ENCODE results near the gene HSD11B1. TPM values are rescaled to one million over a fixed set of nuclear protein-coding genes. Genes with fewer than 3 reads are reported as not detected.
A peak's percentile ranks its signal among the peaks of the same experiment; 100 is the strongest.

The HSD11B1 gene
- total RNA-seq, 2 experiments from 2014 or later = not detected

GRCh38 chr1:209747580-209748262 is 43.1 kb downstream of the HSD11B1 start:
- H3K4me3 Mint-ChIP-seq = peak overlapping the region; percentile 66
- H3K36me3 Mint-ChIP-seq (ENCODE audit: low read depth) = no peaks in the 10 kb centered on the region
- no peaks in the 10 kb centered on the region for H3K27me3 Mint-ChIP-seq (ENCODE audit: low read depth)
- H3K4me1 Mint-ChIP-seq (ENCODE audit: low read depth) = peaks cover 60% of the 10 kb centered on the region
- H3K27ac Mint-ChIP-seq = peak overlapping the region; percentile 89
- DNase-seq (peak; percentile 89), ATAC-seq (peak; percentile 84)
- ChIA-PET CTCF (interaction anchor here (0.6 to 13.6 kb wide), 45 partner anchors 11 to 1872 kb away, joined by 3 to 336 read pairs (median 6); partner anchors contain the start of genes CAMK1G, LAMB3, TRAF3IP3 and UTP25), POLR2A (interaction anchor here (0.6 to 2.8 kb wide), 2 partner anchors 21 to 95 kb away, joined by 4 to 28 read pairs; no protein-coding TSS in a partner anchor)
- no peaks in the 10 kb centered on the region for H3K9me3 Mint-ChIP-seq (ENCODE audit: insufficient read depth)

GRCh38 chr1:209748620-209749019 is 44.0 kb downstream of the HSD11B1 start:
- Mint-ChIP-seq H3K9me3 (ENCODE audit: insufficient read depth) (no peaks in the 10 kb centered on the region), H3K27me3 (ENCODE audit: low read depth) (no peaks in the 10 kb centered on the region), H3K27ac (peak overlapping the region; percentile 89), H3K4me1 (ENCODE audit: low read depth) (peaks cover 63% of the 10 kb centered on the region), H3K36me3 (ENCODE audit: low read depth) (no peaks in the 10 kb centered on the region), H3K4me3 (no peak overlapping the region)
- CTCF ChIA-PET = interaction anchor here (0.6 to 13.6 kb wide), 48 partner anchors 12 to 1873 kb away, joined by 3 to 336 read pairs (median 6); partner anchors contain the start of genes CAMK1G, LAMB3, TRAF3IP3 and UTP25
- POLR2A ChIA-PET = interaction anchor here (0.6 to 2.8 kb wide), 3 partner anchors 20 to 334 kb away, joined by 3 to 28 read pairs (median 5); partner anchors contain the start of gene C1orf74
- ATAC-seq = no peak
- peak; percentile 43 for DNase-seq

GRCh38 chr1:209749205-209749604 is 44.6 kb downstream of the HSD11B1 start:
- POLR2A ChIA-PET = interaction anchor here (0.6 to 2.8 kb wide), 3 partner anchors 20 to 335 kb away, joined by 3 to 28 read pairs (median 5); partner anchors contain the start of gene C1orf74
- CTCF ChIA-PET = interaction anchor here (0.7 to 13.6 kb wide), 32 partner anchors 13 to 183 kb away, joined by 3 to 336 read pairs (median 9); partner anchors contain the start of gene TRAF3IP3
- ATAC-seq (no peak), DNase-seq (no peak)
- Mint-ChIP-seq H3K36me3 (ENCODE audit: low read depth) (no peaks in the 10 kb centered on the region), H3K4me3 (no peak overlapping the region), H3K27me3 (ENCODE audit: low read depth) (no peaks in the 10 kb centered on the region), H3K9me3 (ENCODE audit: insufficient read depth) (no peaks in the 10 kb centered on the region), H3K4me1 (ENCODE audit: low read depth) (peaks cover 69% of the 10 kb centered on the region), H3K27ac (peak overlapping the region; percentile 88)

- DNase-seq (no peak), ATAC-seq (no peak)
- Mint-ChIP-seq H3K4me1 (ENCODE audit: low read depth) (peaks cover 73% of the 10 kb centered on the region), H3K27ac (peak overlapping the region; percentile 88), H3K4me3 (no peak overlapping the region), H3K9me3 (ENCODE audit: insufficient read depth) (no peaks in the 10 kb centered on the region), H3K36me3 (ENCODE audit: low read depth) (no peaks in the 10 kb centered on the region), H3K27me3 (ENCODE audit: low read depth) (no peaks in the 10 kb centered on the region)
- CTCF ChIA-PET = interaction anchor here (1.4 to 13.6 kb wide), 16 partner anchors 13 to 180 kb away, joined by 4 to 336 read pairs (median 16); partner anchors contain the start of gene TRAF3IP3
- POLR2A ChIA-PET = interaction anchor here (1.6 to 2.8 kb wide), 2 partner anchors 19 to 35 kb away, joined by 5 to 28 read pairs; partner anchors contain the start of gene C1orf74
Observed at GRCh38 chr1:209749670-209750323, 45.2 kb downstream of the HSD11B1 start.

GRCh38 chr1:209751627-209752231 is 47.1 kb downstream of the HSD11B1 start:
- ATAC-seq (peak; percentile 38), DNase-seq (peak; percentile 58)
- ChIA-PET POLR2A (interaction anchor here (1.0 to 9.7 kb wide), 5 partner anchors 15 to 32 kb away, joined by 3 to 241 read pairs (median 7); partner anchors contain the start of gene C1orf74), CTCF (interaction anchor here (1.5 to 13.6 kb wide), 3 partner anchors 11 to 72 kb away, joined by 4 to 336 read pairs (median 7); partner anchors contain the start of gene TRAF3IP3)
- H3K27ac Mint-ChIP-seq = peak overlapping the region; percentile 96
- H3K36me3 Mint-ChIP-seq (ENCODE audit: low read depth) = peaks cover 9% of the 10 kb centered on the region
- H3K27me3 Mint-ChIP-seq (ENCODE audit: low read depth) = no peaks in the 10 kb centered on the region
- peaks cover 80% of the 10 kb centered on the region for H3K4me1 Mint-ChIP-seq (ENCODE audit: low read depth)
- no peaks in the 10 kb centered on the region for H3K9me3 Mint-ChIP-seq (ENCODE audit: insufficient read depth)
- peak overlapping the region; percentile 70 for H3K4me3 Mint-ChIP-seq

GRCh38 chr1:209752890-209753289 is 48.2 kb downstream of the HSD11B1 start:
- peaks cover 20% of the 10 kb centered on the region for H3K36me3 Mint-ChIP-seq (ENCODE audit: low read depth)
- ChIA-PET POLR2A (interaction anchor here (0.5 to 9.7 kb wide), 4 partner anchors 14 to 31 kb away, joined by 3 to 241 read pairs (median 8); partner anchors contain the start of gene C1orf74), CTCF (interaction anchor here (0.8 to 13.6 kb wide), 3 partner anchors 10 to 75 kb away, joined by 3 to 336 read pairs (median 7); partner anchors contain the start of genes TRAF3IP3 and UTP25)
- H3K4me1 Mint-ChIP-seq (ENCODE audit: low read depth) = peaks cover 70% of the 10 kb centered on the region
- H3K9me3 Mint-ChIP-seq (ENCODE audit: insufficient read depth) = no peaks in the 10 kb centered on the region
- ATAC-seq = no peak
- peak overlapping the region; percentile 96 for H3K27ac Mint-ChIP-seq
- no peak for DNase-seq
- peak overlapping the region; percentile 70 for H3K4me3 Mint-ChIP-seq
- no peaks in the 10 kb centered on the region for H3K27me3 Mint-ChIP-seq (ENCODE audit: low read depth)

- Mint-ChIP-seq H3K27ac (peak overlapping the region; percentile 97), H3K9me3 (ENCODE audit: insufficient read depth) (no peaks in the 10 kb centered on the region), H3K4me3 (peak overlapping the region; percentile 93), H3K36me3 (ENCODE audit: low read depth) (peaks cover 44% of the 10 kb centered on the region), H3K4me1 (ENCODE audit: low read depth) (peaks cover 74% of the 10 kb centered on the region), H3K27me3 (ENCODE audit: low read depth) (no peaks in the 10 kb centered on the region)
- ChIA-PET CTCF (interaction anchor here (1.0 to 15.3 kb wide), 10 partner anchors 1 to 154 kb away, joined by 3 to 336 read pairs (median 5); partner anchors contain the start of genes C1orf74 and TRAF3IP3), POLR2A (interaction anchor here (0.7 to 9.7 kb wide), 5 partner anchors 11 to 82 kb away, joined by 3 to 241 read pairs (median 5); no protein-coding TSS in a partner anchor)
- DNase-seq (no peak), ATAC-seq (no peak)
Observed at GRCh38 chr1:209755256-209755655, 50.6 kb downstream of the HSD11B1 start.

GRCh38 chr1:209755926-209756614 is 51.4 kb downstream of the HSD11B1 start, which contains the start of gene TRAF3IP3:
TRAF3IP3 (plus strand) TSS chr1:209756053; CDS start chr1:209760040, 3,987 bp downstream.
- Mint-ChIP-seq H3K27me3 (ENCODE audit: low read depth) (no peaks in the 10 kb centered on the region), H3K4me1 (ENCODE audit: low read depth) (peaks cover 73% of the 10 kb centered on the region), H3K9me3 (ENCODE audit: insufficient read depth) (no peaks in the 10 kb centered on the region), H3K4me3 (peak within 1 kb of the TSS; percentile 93), H3K27ac (peak within 1 kb of the TSS; percentile 97), H3K36me3 (ENCODE audit: low read depth) (peaks cover 52% of the 10 kb centered on the region)
- CTCF ChIA-PET = interaction anchor here (1.0 to 15.3 kb wide), 11 partner anchors 2 to 189 kb away, joined by 3 to 336 read pairs (median 5); partner anchors contain the start of genes C1orf74 and TRAF3IP3
- peak; percentile 92 for DNase-seq
- POLR2A ChIA-PET = interaction anchor here (0.7 to 9.7 kb wide), 7 partner anchors 11 to 83 kb away, joined by 3 to 241 read pairs (median 5); no protein-coding TSS in a partner anchor
- peak; percentile 86 for ATAC-seq

GRCh38 chr1:209756615-209757445 is 52.2 kb downstream of the HSD11B1 start:
- H3K4me3 Mint-ChIP-seq = peak overlapping the region; percentile 93

More at GRCh38 chr1:209756615-209757445, 52.2 kb downstream of the HSD11B1 start:
- POLR2A ChIA-PET = interaction anchor here (0.7 to 9.7 kb wide), 5 partner anchors 10 to 26 kb away, joined by 3 to 241 read pairs (median 6); no protein-coding TSS in a partner anchor
- DNase-seq = peak; percentile 57
- CTCF ChIA-PET = interaction anchor here (1.2 to 15.3 kb wide), 9 partner anchors 3 to 190 kb away, joined by 3 to 336 read pairs (median 5); partner anchors contain the start of genes C1orf74 and TRAF3IP3
- Mint-ChIP-seq H3K4me1 (ENCODE audit: low read depth) (peaks cover 73% of the 10 kb centered on the region), H3K27me3 (ENCODE audit: low read depth) (no peaks in the 10 kb centered on the region), H3K9me3 (ENCODE audit: insufficient read depth) (no peaks in the 10 kb centered on the region), H3K27ac (peak overlapping the region; percentile 97), H3K36me3 (ENCODE audit: low read depth) (peaks cover 60% of the 10 kb centered on the region)
- peak; percentile 57 for ATAC-seq

All from activated CD8-positive, alpha-beta T cell treated with anti-CD3 and anti-CD28 coated beads, Interleukin-2, amount 10 ng/mL, durations not matched to agents 7 days and 5 days (primary cell).